Endothelial cell (in vitro differentiated cells): ENCODE measurements around the gene LRRC56. TPM values are rescaled to one million over a fixed set of nuclear protein-coding genes. Genes with fewer than 3 reads are reported as not detected.
A peak's percentile ranks its signal among the peaks of the same experiment; 100 is the strongest.

Experiments used
- DNase-seq: peaks from one replicate; pipeline ENCODE4 v3.0.0; 2021; ENCODE audit warnings: low spot score
- H3K27ac Mint-ChIP-seq: one replicate; pipeline ENCODE4 v1.8.0; 2021; ENCODE audit warnings: mixed read lengths, inconsistent platforms; ENCODE audit not compliant: unreplicated experiment
- H3K27me3 Mint-ChIP-seq: one replicate; pipeline ENCODE4 v1.8.0; 2021; ENCODE audit warnings: mild to moderate bottlenecking, moderate library complexity, mixed read lengths, inconsistent platforms; ENCODE audit not compliant: unreplicated experiment
- H3K36me3 Mint-ChIP-seq: one replicate; pipeline ENCODE4 v1.8.0; 2021; ENCODE audit warnings: mild to moderate bottlenecking, low read depth, mixed read lengths, inconsistent platforms; ENCODE audit not compliant: unreplicated experiment
- H3K4me1 Mint-ChIP-seq: one replicate; pipeline ENCODE4 v1.8.0; 2021; ENCODE audit warnings: mild to moderate bottlenecking, mixed read lengths, inconsistent platforms; ENCODE audit not compliant: unreplicated experiment
- H3K4me3 Mint-ChIP-seq: one replicate; pipeline ENCODE4 v1.8.0; 2021; ENCODE audit warnings: mild to moderate bottlenecking, mixed read lengths, inconsistent platforms; ENCODE audit not compliant: unreplicated experiment
- H3K9me3 Mint-ChIP-seq: one replicate; pipeline ENCODE4 v1.8.0; 2021; ENCODE audit warnings: mixed read lengths, inconsistent platforms; ENCODE audit not compliant: unreplicated experiment
- total RNA-seq: library from RNA; stranded (reverse); fragmentation: NEBNext Ultra II Directional; extraction: Animal tissue kit (Norgen Biotek cat#: 25700); gene quantifications from one replicate; pipeline ENCODE4 v1.2.1, GENCODE V29; 2021; ENCODE audit not compliant: unreplicated experiment
- TF ChIP-seq, protein P1 (sequence below): fragments of 200-600 bp; sonication (generic); IDR thresholded peaks from one replicate; pipeline ENCODE4 v1.5.0; 2021; ENCODE audit warnings: antibody characterized with exemption; ENCODE audit not compliant: unreplicated experiment

The LRRC56 gene
- total RNA-seq, 1 donor from 2014 or later = 2.6 TPM

DNA sequence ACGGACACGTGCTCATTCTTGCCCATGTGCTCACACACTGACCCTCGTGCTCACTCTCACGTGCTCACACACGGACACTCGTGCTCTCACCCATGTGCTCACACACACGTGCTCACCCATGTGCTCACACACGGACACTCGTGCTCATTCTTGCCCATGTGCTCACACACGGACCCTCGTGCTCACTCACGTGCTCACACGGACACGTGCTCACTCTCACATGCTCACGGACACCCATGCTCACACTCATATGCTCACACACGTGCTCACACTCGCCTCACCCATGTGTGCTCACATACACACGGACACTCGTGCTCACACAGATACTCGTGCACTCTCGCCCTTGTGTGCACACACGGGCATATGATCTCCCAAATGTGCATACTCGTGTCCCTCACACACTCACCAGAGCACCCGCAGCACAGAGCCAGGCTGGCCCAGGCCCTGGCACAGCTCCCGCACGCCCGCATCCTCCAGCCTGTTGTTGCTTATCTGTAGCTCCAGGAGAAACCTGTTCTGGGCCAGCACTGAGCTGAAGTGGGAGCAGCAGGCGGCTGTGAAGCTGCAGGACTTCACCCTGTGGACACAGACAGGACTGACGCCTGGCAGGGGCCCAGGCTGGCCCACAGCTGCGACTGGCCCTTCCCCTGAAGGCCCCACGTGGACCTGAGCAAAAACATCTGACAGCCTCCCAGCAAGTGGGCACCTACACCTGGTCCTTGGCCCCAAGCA, 39.6 kb upstream of the LRRC56 start:
- H3K4me3 Mint-ChIP-seq = peak overlapping the region; percentile 85
- H3K27ac Mint-ChIP-seq = peak overlapping the region; percentile 62
- TF ChIP-seq, protein P1, sequence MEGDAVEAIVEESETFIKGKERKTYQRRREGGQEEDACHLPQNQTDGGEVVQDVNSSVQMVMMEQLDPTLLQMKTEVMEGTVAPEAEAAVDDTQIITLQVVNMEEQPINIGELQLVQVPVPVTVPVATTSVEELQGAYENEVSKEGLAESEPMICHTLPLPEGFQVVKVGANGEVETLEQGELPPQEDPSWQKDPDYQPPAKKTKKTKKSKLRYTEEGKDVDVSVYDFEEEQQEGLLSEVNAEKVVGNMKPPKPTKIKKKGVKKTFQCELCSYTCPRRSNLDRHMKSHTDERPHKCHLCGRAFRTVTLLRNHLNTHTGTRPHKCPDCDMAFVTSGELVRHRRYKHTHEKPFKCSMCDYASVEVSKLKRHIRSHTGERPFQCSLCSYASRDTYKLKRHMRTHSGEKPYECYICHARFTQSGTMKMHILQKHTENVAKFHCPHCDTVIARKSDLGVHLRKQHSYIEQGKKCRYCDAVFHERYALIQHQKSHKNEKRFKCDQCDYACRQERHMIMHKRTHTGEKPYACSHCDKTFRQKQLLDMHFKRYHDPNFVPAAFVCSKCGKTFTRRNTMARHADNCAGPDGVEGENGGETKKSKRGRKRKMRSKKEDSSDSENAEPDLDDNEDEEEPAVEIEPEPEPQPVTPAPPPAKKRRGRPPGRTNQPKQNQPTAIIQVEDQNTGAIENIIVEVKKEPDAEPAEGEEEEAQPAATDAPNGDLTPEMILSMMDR = no peak
- no peaks in the 10 kb centered on the region for H3K4me1 Mint-ChIP-seq
- H3K36me3 Mint-ChIP-seq = peaks cover 32% of the 10 kb centered on the region
- no peak for DNase-seq
- no peaks in the 10 kb centered on the region for H3K9me3 Mint-ChIP-seq
- H3K27me3 Mint-ChIP-seq = peaks cover 9% of the 10 kb centered on the region

DNA sequence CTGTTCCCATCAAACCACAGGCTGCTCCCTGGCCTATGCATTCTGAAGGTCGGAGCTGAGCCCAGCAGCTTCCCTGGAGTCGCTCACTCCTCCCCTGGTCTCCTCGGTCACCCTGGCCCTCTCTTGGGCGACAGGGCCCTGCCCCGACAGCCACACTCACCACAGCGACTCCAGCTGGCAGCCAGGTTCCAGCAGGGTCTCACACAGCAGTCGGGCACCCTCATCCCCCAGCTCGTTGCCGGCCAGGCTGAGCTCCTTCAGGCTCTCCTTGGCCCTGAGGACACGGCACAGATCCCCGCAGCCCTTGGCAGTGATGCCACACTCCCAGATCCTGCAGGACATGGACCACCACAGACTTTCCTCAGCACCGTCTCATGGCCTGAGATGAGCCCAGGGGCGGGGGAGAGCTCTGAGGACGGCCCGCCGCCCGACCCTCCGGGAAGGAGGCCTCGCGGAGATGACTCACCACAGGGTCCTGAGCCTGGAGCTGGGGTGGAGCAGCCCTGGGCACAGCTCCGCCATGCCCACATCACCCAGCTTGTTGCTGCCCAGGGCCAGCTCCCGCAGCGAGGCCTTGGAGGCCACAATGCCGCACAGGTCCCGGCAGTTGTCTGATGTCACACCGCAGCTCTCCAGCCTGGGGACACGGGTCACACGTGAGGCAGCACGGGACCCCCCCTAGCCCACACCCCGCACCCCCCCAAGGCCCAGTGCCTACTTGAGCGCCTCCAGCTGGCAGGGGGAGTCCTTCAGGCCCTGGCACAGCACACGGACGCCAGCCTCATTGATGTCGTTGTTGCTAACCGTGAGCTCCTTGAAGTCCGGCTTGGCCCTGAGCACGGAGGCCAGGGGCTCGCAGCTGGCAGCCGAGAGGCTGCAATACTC, 38.8 kb upstream of the LRRC56 start:
- H3K36me3 Mint-ChIP-seq = peaks cover 32% of the 10 kb centered on the region
- H3K4me3 Mint-ChIP-seq = peak overlapping the region; percentile 73
- H3K27ac Mint-ChIP-seq = peak overlapping the region; percentile 30
- peaks cover 6% of the 10 kb centered on the region for H3K27me3 Mint-ChIP-seq
- no peak for DNase-seq
- H3K9me3 Mint-ChIP-seq = no peaks in the 10 kb centered on the region
- TF ChIP-seq, protein P1 = no peak
- no peaks in the 10 kb centered on the region for H3K4me1 Mint-ChIP-seq

GRCh38 chr11:499201-500076, 37.9 kb upstream of the LRRC56 start:
- Mint-ChIP-seq H3K9me3 (no peaks in the 10 kb centered on the region), H3K27me3 (peaks cover 6% of the 10 kb centered on the region), H3K4me1 (no peaks in the 10 kb centered on the region)

DNA sequence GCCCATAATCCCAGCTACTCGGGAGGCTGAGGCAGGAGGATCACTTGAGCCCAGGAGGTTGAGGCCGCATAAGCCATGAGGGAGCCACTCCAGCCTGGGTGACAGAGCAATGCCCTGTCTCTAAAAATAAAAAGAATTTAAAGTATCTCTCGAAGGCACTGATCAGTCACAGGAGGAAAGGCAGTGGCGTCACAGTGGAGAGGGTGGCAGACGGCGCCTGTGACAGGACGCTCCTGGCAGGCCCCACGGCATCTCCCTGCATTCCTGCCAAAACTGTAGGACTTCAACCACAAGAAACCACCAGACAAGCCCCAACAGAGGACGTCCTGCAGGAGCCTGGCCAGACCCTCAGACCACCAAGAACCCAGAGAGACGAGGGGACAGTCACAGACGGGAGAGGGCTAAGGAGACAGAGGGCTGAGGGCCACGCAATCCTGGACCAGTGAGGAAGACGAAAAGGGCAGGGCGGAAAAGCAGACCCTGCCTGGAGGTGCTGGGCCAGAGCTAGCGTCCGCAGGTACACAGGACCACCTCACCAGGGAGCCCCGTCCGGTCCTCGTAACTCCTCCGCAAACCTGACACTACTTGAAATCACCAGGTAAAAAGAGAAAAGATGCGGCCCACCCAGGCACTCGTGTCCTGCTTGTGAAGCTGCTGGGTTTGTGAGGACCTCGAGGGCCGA, 36.2 kb upstream of the LRRC56 start:
- no peak for DNase-seq
- H3K4me1 Mint-ChIP-seq = peaks cover 14% of the 10 kb centered on the region
- peak overlapping the region; percentile 30 for H3K27ac Mint-ChIP-seq
- peaks cover 19% of the 10 kb centered on the region for H3K36me3 Mint-ChIP-seq
- no peaks in the 10 kb centered on the region for H3K9me3 Mint-ChIP-seq
- TF ChIP-seq, protein P1 = no peak
- H3K4me3 Mint-ChIP-seq = no peak overlapping the region
- H3K27me3 Mint-ChIP-seq = peaks cover 9% of the 10 kb centered on the region

More at GRCh38 chr11:499201-500076, 37.9 kb upstream of the LRRC56 start:
- Mint-ChIP-seq H3K27ac (no peak overlapping the region), H3K36me3 (peaks cover 29% of the 10 kb centered on the region), H3K4me3 (no peak overlapping the region)
- TF ChIP-seq, protein P1 = no peak
- no peak for DNase-seq
